NCI-H748 (cell line): Measurements from ENCODE around the gene PTPRK.
A peak's percentile ranks its signal among the peaks of the same experiment; 100 is the strongest.

Experiments
- DNase-seq: peaks from one replicate; lab custom pipeline; 2025; ENCODE audit not compliant: unreplicated experiment; lab: John Stamatoyannopoulos, UW

Gene PTPRK

GRCh38 chr6:128350416-128351254 is 169.8 kb downstream of the PTPRK start:
- DNase-seq = no peak

- DNase-seq = no peak
These were observed 173.3 kb downstream of the PTPRK start for GRCh38 chr6:128347123-128347522.

GRCh38 chr6:128346569-128346968 is 173.8 kb downstream of the PTPRK start:
- DNase-seq = no peak

- no peak for DNase-seq
These were observed 175.1 kb downstream of the PTPRK start for GRCh38 chr6:128345278-128345677.

- DNase-seq = no peak
These were observed 176.7 kb downstream of the PTPRK start for GRCh38 chr6:128343706-128344105.

- DNase-seq = no peak
These were observed 180.6 kb downstream of the PTPRK start for GRCh38 chr6:128339635-128340450.

- DNase-seq = no peak
These were observed 182.8 kb downstream of the PTPRK start for GRCh38 chr6:128337619-128338018.

GRCh38 chr6:128336436-128337095 is 183.8 kb downstream of the PTPRK start:
- DNase-seq = no peak

DNA sequence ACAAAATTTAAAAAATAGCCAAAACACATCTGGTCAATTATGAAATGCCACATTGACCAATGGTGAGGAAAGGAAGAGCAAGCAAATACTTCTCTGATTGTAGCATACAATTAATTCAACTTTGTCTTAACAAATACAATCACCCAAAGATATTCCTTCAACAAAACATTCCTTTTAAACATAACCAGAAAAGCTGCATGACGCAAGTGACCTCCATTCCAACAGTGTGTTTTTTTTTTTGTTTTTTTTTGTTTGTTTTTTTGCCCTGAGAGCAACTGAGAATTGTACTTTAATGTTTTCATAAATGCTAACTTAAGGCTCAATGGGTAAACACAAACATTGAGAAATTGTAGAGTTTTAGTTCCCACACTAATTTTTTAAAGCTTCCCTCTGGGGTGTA is 184.4 kb downstream of the PTPRK start:
- DNase-seq = no peak

- no peak for DNase-seq
These were observed 186.7 kb downstream of the PTPRK start for GRCh38 chr6:128333581-128334223.

DNA sequence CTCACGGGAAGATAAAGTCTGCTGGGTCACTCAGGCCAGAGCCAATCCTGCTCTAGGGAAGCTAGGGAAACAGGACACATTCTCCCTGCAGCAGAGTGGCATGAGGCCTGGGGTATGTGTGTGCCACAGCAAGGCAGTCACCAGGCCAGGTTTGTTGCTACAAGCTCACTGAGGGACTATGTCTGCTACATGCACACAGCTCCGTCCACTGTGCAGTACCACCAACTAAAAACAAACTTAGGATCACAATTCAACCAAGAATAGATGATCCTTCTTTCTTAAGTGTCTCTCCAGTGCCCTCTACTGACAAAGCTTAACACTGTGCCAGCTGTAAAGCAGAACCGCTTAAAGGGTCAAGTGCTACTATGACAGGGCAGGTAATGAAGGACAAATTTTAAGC is 192.5 kb downstream of the PTPRK start:
- DNase-seq = peak; percentile 75

DNA sequence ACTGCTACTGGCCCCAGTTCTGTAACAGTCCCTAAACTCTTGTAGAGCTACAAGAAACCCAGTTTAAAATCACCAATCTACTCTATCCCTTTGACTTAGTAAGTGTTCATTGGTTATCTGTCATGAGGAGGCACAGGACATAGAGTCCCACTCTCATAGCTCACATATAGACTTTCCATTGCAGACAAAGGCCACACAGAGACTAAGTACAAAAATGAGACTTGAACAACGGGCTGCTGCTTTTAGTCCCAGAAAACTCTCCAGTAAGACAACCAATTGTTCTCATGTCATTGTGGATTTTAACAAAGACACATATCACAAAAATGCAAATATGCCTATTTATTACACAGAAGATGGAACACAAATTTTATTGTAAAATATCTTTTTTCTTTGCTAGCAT is 197.4 kb downstream of the PTPRK start:
- no peak for DNase-seq

DNA sequence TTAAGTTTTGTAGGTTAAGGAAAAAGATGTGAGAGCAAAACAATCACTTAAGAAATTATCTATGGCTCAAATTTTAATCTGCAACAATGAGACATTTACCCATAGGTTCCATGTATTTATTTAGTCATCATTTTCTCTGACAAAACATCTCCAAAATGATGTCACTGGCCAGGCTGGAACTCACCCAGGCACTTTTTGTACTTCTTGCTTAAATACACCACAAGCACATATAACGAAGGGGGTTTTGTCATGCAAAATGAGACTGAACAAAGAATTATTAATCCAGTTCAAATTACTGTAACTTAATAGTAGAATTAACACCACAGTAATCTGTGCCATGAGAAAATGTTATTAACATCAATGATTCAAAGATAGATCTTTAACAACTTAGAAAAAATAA is 200.5 kb downstream of the PTPRK start:
- no peak for DNase-seq

- no peak for DNase-seq
These were observed 201.2 kb downstream of the PTPRK start for GRCh38 chr6:128319157-128319556.

GRCh38 chr6:128316258-128316929 is 204.0 kb downstream of the PTPRK start:
- peak; percentile 92 for DNase-seq

GRCh38 chr6:128314190-128314589 is 206.2 kb downstream of the PTPRK start:
- no peak for DNase-seq

- DNase-seq = no peak
These were observed 208.3 kb downstream of the PTPRK start for GRCh38 chr6:128311944-128312570.

- DNase-seq = no peak
These were observed 209.9 kb downstream of the PTPRK start for GRCh38 chr6:128310451-128310850.

- no peak for DNase-seq
These were observed 212.7 kb downstream of the PTPRK start for GRCh38 chr6:128307671-128308070.

- no peak for DNase-seq
These were observed 214.4 kb downstream of the PTPRK start for GRCh38 chr6:128305976-128306375.
